HG02759 (cell line): ENCODE data around the gene PHLDB3.

Experiments used
- ATAC-seq: cut with Tn5 transposase; IDR thresholded peaks from one replicate; pipeline ENCODE4 v1.9.1; 2021; ENCODE audit warnings: mild to moderate bottlenecking, moderate library complexity; ENCODE audit not compliant: unreplicated experiment

Gene PHLDB3

DNA sequence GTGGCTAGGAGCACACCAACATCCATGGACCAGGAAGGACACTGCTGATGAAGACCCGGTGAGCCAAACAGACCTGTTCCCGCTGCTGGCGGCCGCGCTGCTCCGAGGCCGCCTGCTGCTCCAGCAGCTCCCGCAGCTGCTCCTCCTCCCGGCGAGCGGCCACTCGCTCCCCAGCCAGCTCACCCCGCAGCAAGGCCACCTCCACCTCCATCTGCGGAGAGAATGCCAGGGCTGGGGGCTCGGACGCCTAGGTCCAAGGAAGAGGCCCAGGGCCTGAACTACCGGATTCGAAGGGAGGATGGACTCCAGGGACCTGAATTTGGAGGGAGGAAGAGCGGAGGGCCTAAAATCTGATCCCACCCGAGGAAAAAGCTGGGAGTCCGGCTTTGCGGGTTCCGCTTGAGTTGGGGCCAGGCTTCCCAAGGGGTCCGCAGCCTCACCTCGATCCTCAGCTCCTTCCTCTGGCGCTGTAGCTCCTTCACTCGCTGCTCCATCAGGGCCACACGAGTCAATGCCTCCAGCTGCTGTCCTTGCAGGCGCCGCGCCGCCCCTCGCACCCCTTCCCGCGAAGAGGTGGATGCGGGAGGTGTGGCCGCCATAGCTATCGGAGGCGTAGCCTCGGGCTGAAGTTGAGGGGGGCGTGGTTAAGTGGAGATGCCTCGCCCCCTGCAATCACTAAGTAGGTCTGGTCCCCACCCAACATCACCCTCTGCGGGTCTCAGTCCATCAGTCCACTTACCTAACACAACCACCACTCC lies 2.7 kb downstream of the PHLDB3 start:
- no peak for ATAC-seq

GRCh38 chr19:43499042-43499441 lies 5.5 kb downstream of the PHLDB3 start:
- no peak for ATAC-seq

GRCh38 chr19:43498233-43498842 lies 6.2 kb downstream of the PHLDB3 start:
- ATAC-seq, result no peak

DNA sequence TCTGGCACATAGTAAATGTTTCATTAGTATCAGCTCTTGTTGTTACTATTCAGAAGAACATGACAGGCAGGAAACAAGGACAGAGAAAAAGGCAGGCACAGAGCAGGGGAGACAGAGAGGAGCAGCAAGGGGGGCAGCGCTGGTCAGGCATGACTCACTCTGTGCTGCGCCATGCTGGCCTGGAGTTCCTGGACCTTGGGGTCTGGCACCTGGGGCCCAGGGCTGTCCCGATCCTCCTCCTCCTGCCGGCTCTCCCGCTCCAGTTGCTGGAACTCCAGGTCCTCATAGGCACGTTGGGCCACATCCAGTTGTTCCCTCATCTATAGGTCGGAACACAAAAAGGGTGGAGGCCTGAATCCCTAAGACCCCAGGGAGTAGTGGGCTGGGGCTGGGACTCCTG lies 7.6 kb downstream of the PHLDB3 start:
- no peak for ATAC-seq

DNA sequence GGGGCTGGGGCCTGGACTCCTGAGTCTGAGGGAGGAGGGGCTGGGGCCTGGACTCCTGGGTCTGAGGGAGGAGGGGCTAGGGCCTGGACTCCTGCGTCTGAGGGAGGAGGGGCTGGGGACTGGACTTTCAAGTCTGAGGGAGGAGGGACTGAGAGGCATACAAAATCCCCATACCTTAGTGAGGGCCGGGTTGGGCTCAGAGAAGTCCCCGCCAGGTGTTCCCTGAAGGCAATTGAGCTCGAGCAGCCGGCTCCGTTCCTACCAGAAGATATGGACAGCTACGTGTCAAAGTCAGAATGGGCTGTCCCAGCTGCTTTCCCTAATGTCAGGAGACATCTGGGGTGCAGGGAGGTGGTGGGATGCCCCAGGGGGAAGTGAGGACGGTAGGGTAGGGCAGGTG lies 9.5 kb downstream of the PHLDB3 start:
- no peak for ATAC-seq

GRCh38 chr19:43490759-43491158 lies 13.8 kb downstream of the PHLDB3 start:
- no peak for ATAC-seq

DNA sequence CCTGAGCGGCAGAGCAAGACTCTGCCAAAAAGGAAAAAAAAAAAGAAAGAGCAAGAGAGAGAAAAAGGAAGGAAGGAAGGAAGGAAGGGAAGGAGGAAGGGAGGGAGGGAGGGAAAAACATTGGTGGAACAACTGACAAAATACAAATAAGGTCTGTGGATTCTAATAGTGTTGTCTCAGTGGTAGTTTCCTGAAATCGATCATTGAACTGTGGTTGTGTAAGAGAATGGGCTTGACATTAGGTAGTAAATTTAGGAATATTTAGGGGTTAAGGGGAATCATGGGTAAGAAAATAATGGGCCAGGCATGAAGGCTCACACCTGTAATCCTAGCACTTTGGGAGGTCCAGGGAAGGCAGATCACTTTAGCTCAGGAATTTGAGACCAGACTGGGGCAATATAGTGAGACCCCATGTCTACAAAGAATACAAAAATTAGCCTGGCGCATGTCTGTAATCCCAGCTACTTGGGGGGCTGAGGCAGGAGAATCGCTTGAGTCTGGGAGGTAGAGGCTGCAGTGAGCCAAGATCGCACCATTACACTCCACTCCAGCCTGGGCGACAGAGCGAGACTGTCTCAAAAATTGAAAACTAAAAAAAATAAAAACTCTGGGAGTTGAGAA lies 14.5 kb downstream of the PHLDB3 start:
- no peak for ATAC-seq

- ATAC-seq, result no peak
Observed at GRCh38 chr19:43489310-43489709, 15.2 kb downstream of the PHLDB3 start.

DNA sequence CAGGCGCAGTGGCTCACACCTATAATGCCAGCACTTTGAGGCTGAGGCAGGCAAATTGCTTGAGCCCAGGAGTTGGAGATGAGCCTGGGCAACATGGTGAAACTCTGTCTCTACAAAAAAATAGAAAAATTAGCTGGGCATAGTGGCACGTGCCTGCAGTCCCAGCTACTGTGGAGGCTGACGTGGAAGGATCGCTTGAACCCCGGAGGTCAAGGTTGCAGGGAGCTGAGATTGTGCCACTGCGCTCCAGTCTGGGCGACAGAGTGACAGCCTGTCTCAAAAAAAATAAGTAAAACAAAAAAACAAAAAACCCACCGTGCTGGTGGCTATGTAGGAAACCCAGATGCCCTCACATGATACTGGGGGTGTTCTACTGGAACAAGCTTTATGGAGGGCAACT lies 16.4 kb downstream of the PHLDB3 start:
- no peak for ATAC-seq

DNA sequence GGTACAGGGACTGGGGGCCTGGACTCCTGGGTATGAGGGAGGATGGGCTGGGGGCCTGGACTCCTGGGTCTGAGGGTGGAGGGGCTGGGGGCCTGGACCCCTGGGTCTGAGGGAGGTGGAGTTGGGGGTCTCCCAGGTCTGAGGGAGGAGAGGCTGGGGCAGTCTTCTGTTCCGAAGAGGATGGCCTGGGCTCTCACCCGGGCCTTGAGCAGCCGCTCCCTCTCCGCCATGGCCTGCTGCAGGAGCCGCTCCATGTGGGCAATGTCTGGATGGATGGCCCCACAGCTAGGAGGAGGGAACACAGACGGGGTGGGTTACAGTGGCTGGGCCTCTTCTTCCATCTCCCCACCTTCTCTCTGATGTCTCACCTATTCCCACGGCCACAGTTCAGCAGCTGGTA lies 18.1 kb downstream of the PHLDB3 start:
- ATAC-seq, result no peak

DNA sequence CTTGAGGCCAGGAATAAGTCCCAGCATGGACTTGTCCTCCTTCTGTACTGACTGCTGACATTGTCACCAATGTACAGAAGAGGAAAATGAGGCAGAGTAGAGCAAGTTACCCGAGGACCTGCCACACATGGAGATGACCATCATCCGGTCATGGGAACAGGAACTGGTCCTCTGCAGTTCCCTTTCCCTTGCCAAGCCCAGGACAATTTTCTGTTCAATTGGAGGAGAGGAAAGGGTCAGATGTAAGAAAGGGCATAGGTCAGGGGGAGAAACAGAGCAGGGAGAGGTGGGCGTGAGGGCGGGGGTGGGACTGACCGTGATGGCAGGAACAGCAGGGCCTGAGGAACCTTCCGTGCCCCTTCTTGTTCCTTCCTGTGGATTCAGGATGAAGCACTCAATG lies 18.6 kb downstream of the PHLDB3 start:
- no peak for ATAC-seq

- ATAC-seq, result no peak
Observed at GRCh38 chr19:43483281-43483680, 21.3 kb downstream of the PHLDB3 start.

- no peak for ATAC-seq
Observed at GRCh38 chr19:43482193-43482592, 22.4 kb downstream of the PHLDB3 start.

GRCh38 chr19:43481701-43482100 lies 22.8 kb downstream of the PHLDB3 start:
- ATAC-seq, result no peak

- ATAC-seq, result no peak
Observed at GRCh38 chr19:43480574-43480973, 24.0 kb downstream of the PHLDB3 start.

DNA sequence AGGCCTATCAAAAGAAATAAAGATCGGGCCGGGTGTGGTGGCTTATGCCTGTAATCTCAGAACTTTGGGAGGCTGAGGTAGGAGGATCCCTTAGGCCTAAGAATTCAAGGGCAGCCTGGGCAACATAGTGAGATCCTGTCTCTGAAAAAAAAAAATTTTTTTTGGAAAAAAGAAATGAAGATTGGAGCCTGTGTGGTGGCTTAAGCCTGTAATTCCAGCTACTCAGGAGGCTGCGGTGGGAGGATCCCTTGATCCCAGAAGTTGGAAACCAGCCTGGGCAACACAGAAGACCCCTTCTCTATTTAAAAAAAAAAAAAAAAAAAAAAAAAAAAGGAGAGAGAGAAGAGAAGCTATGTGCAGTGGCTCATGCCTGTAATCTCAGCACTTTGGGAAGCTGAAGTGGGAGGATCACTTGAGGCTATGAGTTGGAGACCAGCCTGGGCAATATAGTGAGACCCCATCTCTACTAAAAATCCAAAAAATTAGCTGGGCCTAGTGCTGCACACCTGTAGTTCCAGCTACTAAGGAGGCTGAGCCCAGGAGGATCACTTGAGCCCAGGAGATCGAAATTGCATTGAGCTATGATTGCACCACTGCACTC lies 24.5 kb downstream of the PHLDB3 start:
- no peak for ATAC-seq

GRCh38 chr19:43479226-43479625 lies 25.3 kb downstream of the PHLDB3 start:
- ATAC-seq, result no peak

- ATAC-seq, result no peak
Observed at GRCh38 chr19:43478323-43478722, 26.2 kb downstream of the PHLDB3 start.

DNA sequence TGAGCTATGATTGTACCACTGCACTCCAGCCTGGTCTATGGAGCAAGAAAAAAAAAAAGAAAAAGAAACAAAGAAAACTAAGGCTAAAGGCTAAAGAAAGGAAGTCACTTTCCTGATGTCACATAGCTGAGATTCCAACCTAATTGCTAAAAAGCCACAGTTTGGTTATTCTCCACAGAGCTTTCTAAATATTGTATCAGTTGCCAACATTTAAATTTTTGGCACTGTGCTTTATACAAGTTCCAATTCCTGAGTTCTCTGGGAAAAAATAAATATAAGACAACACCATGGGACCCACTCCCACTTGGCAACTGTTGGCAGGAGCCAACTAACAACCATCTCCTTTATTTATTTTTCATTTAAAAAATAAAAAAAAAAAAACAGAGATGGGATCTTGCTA lies 27.9 kb downstream of the PHLDB3 start:
- ATAC-seq, result no peak

DNA sequence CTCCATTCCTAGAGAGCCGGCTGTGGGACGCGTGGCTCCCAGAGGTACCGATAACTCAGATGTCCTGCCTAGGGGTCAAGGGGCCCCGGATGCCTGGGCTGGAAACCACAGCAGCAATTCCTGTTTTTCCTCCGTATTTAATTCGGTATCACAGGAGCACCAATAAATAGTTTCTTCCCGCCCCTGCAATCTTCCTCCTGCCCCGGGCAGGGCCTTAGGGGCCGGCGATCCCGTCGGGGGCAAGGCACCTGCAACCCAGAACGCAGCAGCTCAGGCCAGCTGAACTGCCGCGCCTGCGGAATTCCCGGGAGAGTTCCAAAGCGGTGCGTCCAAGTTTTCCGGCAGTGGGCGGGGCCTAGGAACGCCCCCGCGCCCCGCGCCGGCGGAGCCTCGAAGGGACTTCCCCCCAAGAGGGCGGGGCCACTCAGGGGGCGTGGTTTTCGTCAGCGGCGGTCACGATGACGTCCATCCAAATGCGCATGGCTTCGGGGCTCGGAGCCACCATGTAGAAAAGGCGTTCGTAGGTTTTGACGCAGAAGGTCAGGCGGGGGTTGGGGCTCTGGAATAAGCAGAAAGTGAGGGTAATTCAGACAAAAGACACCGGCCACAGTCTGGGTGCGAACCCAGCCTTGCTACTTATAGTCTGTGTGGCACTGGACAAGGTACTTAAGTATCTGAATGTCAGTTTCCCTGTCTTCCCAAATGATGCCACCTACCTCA lies 29.4 kb downstream of the PHLDB3 start:
- ATAC-seq, result peak; percentile 70

- ATAC-seq, result no peak
Observed at GRCh38 chr19:43474487-43474886, 30.1 kb downstream of the PHLDB3 start.
